ACC112 (cell line): ENCODE results near the gene KRT36.

ENCODE experiments used
- H2AFZ ChIP-seq: fragments of 200-600 bp; sonication (generic); one replicate; pipeline ENCODE4 v1.6.0; 2017; ENCODE audit warnings: antibody characterized with exemption, low read length; ENCODE audit not compliant: unreplicated experiment
- H3K27ac ChIP-seq: fragments of 200-600 bp; sonication (generic); 2 replicates; pipeline ENCODE4 v1.5.1; 2014; ENCODE audit warnings: low read depth, mild to moderate bottlenecking, antibody characterized with exemption, low read length, moderate library complexity
- H3K27me3 ChIP-seq: fragments of 200-600 bp; sonication (generic); 2 replicates; pipeline ENCODE4 v1.6.1; 2014; ENCODE audit warnings: mild to moderate bottlenecking, antibody characterized with exemption, low read length, moderate library complexity, mixed read lengths; ENCODE audit not compliant: insufficient read depth
- H3K36me3 ChIP-seq: fragments of 200-600 bp; sonication (generic); 2 replicates; pipeline ENCODE4 v1.6.1; 2016; ENCODE audit warnings: mild to moderate bottlenecking, antibody characterized with exemption, low read length, moderate library complexity, mixed read lengths; ENCODE audit not compliant: insufficient read depth
- H3K4me1 ChIP-seq: fragments of 200-600 bp; sonication (generic); one replicate; pipeline ENCODE4 v1.6.1; 2016; ENCODE audit warnings: low read length, mixed read lengths; ENCODE audit not compliant: insufficient read depth, unreplicated experiment, control insufficient read depth
- H3K4me3 ChIP-seq: fragments of 200-600 bp; sonication (generic); 2 replicates; pipeline ENCODE4 v1.5.1; 2014; ENCODE audit warnings: mild to moderate bottlenecking, low read depth, low read length
- H3K79me2 ChIP-seq: fragments of 200-600 bp; sonication (generic); one replicate; pipeline ENCODE4 v1.6.0; 2016; ENCODE audit warnings: low read length; ENCODE audit not compliant: control insufficient read depth, unreplicated experiment, insufficient read depth

KRT36 gene

GRCh38 chr17:41452281-41452680 is 37.4 kb downstream of the KRT36 start:
- no peak overlapping the region for H2AFZ ChIP-seq
- no peaks in the 10 kb centered on the region for H3K79me2 ChIP-seq
- peaks cover 5% of the 10 kb centered on the region for H3K4me1 ChIP-seq
- no peak overlapping the region for H3K4me3 ChIP-seq
- no peaks in the 10 kb centered on the region for H3K36me3 ChIP-seq
- no peak overlapping the region for H3K27ac ChIP-seq
- H3K27me3 ChIP-seq: peaks cover 9% of the 10 kb centered on the region; the same call in 1 of the 2 replicates

DNA sequence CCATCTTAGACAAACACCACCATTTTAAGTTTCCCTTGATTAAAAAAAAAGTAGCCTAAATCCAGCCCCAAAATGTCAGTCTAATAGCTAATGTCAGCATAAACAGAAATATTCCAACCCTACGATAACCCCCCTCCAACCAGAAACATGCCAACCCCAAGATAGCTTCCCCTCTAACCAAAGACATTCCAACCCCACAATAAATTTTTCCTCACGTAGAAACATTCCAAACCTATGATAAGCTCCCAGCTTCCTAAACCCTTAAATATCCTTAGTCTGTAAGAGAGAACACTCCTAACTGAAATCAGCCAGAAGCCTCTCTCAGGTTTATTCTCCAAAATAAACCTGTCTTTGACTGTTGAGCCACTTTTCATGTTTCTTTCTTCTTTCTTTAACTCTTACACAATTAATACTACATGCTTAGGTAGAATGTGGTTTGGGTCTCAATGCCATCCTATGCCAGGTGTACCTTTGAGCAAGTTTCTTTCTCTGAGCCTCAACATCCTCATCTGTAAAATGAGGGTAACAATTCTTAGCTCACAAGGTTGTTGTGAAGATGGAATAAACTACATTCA is 38.5 kb downstream of the KRT36 start:
- no peak overlapping the region for H2AFZ ChIP-seq
- H3K79me2 ChIP-seq: no peaks in the 10 kb centered on the region
- H3K4me1 ChIP-seq: peaks cover 14% of the 10 kb centered on the region
- H3K4me3 ChIP-seq: no peak overlapping the region
- peaks cover 9% of the 10 kb centered on the region; the same call in 1 of the 2 replicates for H3K27me3 ChIP-seq
- H3K27ac ChIP-seq: no peak overlapping the region
- H3K36me3 ChIP-seq: no peaks in the 10 kb centered on the region

DNA sequence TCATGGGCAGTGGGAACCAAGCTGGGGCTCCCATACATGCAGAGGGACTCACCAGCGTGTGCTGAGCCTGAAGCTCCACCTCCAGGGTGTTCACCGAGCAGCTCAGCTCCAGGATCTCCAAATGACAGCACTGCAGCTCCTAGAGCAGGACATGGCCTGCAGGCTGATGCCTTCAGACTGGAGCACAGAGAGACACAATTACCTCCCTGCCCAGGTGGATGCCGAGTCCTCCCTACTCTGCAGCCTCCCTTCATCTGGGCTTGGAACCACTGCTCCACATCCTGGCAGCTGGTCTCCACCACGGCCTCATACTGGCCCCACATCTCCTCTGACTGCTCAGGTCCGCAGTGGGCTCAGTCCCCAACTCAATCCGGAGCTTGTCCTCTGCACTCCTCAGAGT is 40.7 kb downstream of the KRT36 start:
- Histone ChIP-seq H3K4me1 (peaks cover 10% of the 10 kb centered on the region), H2AFZ (no peak overlapping the region), H3K79me2 (no peaks in the 10 kb centered on the region), H3K36me3 (no peaks in the 10 kb centered on the region), H3K27me3 (peaks cover 8% of the 10 kb centered on the region; the same call in 1 of the 2 replicates), H3K4me3 (no peak overlapping the region), H3K27ac (no peak overlapping the region)

DNA sequence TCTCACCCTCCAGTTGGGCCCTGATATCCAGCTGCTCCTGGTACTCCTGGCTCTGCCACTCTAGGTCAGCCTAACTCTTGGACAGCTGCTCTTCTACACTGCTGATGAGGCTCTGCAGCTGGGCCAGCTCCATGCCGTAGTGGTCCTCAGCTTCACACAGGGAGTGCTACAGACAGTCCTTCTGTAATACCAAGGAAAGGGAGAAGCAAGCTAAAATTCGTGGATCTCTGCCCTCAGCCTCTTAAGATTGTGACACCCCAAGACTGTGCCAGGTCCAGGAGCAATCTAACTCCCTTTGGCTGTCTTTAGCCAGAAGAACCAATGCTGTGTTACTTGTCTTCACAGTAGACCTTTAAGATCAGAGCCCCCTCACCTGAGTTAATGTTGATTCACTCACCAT is 41.2 kb downstream of the KRT36 start:
- Histone ChIP-seq H3K27ac (no peak overlapping the region), H3K4me1 (peaks cover 10% of the 10 kb centered on the region), H3K36me3 (no peaks in the 10 kb centered on the region), H3K27me3 (0 out of 2 replicates have a peak, but pooled peaks cover 5% of the 10 kb centered on the region), H3K4me3 (no peak overlapping the region), H2AFZ (no peak overlapping the region), H3K79me2 (no peaks in the 10 kb centered on the region)

DNA sequence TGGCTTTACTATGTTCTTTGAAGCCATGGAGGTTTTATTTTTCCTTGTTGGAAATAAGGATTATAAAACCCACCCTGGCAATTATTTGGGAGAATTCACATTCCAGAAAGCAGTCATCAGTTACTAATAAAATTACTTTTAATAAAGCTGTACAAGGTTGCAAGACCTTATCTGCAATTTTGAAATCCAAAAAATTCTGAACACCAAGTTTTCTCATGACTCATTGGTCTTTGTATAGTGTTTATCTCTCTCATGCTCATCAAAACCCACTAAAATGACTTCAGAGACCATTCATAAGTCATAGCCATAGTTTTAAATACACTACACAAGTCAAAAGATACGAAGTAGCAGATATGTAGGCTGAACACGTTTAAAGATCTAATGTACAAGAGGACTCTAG is 42.9 kb downstream of the KRT36 start:
- H3K4me3 ChIP-seq: no peak overlapping the region
- peaks cover 18% of the 10 kb centered on the region for H3K4me1 ChIP-seq
- H3K27ac ChIP-seq: peak overlapping the region; percentile 69
- H3K27me3 ChIP-seq: 0 out of 2 replicates have a peak, but pooled peaks cover 5% of the 10 kb centered on the region
- H2AFZ ChIP-seq: peak overlapping the region; percentile 76
- no peaks in the 10 kb centered on the region for H3K79me2 ChIP-seq
- H3K36me3 ChIP-seq: no peaks in the 10 kb centered on the region

- Histone ChIP-seq H3K27me3 (no peaks in the 10 kb centered on the region), H2AFZ (no peak overlapping the region), H3K79me2 (no peaks in the 10 kb centered on the region), H3K4me1 (peaks cover 18% of the 10 kb centered on the region), H3K36me3 (no peaks in the 10 kb centered on the region), H3K27ac (no peak overlapping the region), H3K4me3 (no peak overlapping the region)
Observed at GRCh38 chr17:41444640-41445039, 45.1 kb downstream of the KRT36 start.

DNA sequence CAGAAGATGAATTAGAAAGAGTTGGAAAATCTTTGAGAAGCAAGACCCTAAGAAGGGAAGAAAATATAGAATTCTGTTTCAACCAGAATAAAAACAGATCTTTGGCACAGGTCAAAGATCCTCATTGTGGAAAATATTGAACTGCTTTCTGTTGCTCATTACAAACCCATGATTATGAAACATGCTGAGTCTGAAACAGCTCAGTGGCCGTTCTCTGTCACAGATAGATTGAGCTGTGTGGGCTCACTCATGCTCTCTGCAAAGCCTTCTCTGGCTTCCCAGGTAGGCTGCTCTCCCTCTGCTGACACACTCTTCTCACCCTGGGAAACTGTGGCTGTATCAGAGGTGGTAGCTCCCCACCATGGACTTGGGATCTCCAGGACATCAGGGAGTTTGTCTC is 45.5 kb downstream of the KRT36 start:
- Histone ChIP-seq H3K79me2 (no peaks in the 10 kb centered on the region), H2AFZ (no peak overlapping the region), H3K27me3 (no peaks in the 10 kb centered on the region), H3K4me1 (peaks cover 18% of the 10 kb centered on the region), H3K27ac (no peak overlapping the region), H3K36me3 (no peaks in the 10 kb centered on the region), H3K4me3 (no peak overlapping the region)

DNA sequence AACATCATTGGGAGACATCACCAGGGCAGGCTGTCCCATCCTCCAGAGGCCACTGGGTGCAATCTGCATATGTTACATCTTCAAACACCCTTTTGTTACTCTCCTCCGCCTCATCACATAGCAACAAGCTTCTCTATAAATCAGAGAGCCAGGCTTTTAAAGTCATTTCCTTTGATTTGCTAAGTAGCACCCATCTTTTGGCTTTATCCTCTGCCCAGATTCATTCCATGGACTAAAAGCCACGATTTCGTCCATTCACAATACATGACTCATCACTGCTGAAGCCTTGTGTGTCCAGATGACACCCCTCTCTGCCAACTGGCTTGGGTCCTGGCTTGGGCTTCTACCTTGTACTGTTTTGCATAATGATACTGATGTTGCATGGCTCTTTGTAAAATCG is 47.0 kb downstream of the KRT36 start:
- Histone ChIP-seq H3K36me3 (no peaks in the 10 kb centered on the region), H3K27ac (no peak overlapping the region), H3K79me2 (no peaks in the 10 kb centered on the region), H3K27me3 (no peaks in the 10 kb centered on the region), H2AFZ (no peak overlapping the region), H3K4me1 (peaks cover 18% of the 10 kb centered on the region), H3K4me3 (no peak overlapping the region)

- no peaks in the 10 kb centered on the region for H3K79me2 ChIP-seq
- H3K27me3 ChIP-seq: no peaks in the 10 kb centered on the region
- no peak within 1 kb of the TSS for H3K4me3 ChIP-seq
- no peaks in the 10 kb centered on the region for H3K36me3 ChIP-seq
- H2AFZ ChIP-seq: no peak within 1 kb of the TSS
- H3K27ac ChIP-seq: no peak within 1 kb of the TSS
- H3K4me1 ChIP-seq: peaks cover 8% of the 10 kb centered on the region
Observed at GRCh38 chr17:41440531-41441033, 49.1 kb downstream of the KRT36 start, which contains the start of gene KRT38. Gene KRT38, minus strand, starts transcription at chr17:41440983. Its CDS starts 62 bp downstream, at chr17:41440921.

GRCh38 chr17:41439375-41439774 is 50.3 kb downstream of the KRT36 start:
- Histone ChIP-seq H3K79me2 (no peaks in the 10 kb centered on the region), H3K4me3 (no peak overlapping the region), H2AFZ (no peak overlapping the region), H3K27me3 (no peaks in the 10 kb centered on the region), H3K36me3 (no peaks in the 10 kb centered on the region), H3K27ac (no peak overlapping the region), H3K4me1 (peaks cover 8% of the 10 kb centered on the region)

GRCh38 chr17:41437769-41438168 is 51.9 kb downstream of the KRT36 start:
- H2AFZ ChIP-seq: no peak overlapping the region
- H3K27ac ChIP-seq: no peak overlapping the region

More at GRCh38 chr17:41437769-41438168, 51.9 kb downstream of the KRT36 start:
- Histone ChIP-seq H3K79me2 (no peaks in the 10 kb centered on the region), H3K4me1 (peaks cover 4% of the 10 kb centered on the region), H3K4me3 (no peak overlapping the region), H3K36me3 (no peaks in the 10 kb centered on the region), H3K27me3 (no peaks in the 10 kb centered on the region)
